OCI-LY7 (cell line): ENCODE measurements around the gene MAGEA8. TPM values are rescaled to one million over a fixed set of nuclear protein-coding genes. Genes with fewer than 3 reads are reported as not detected.

Source experiments
- BruUV-seq: library from RNA; stranded (reverse); fragments of 400-500 nt; replicated peaks from 2 replicates; lab custom pipeline; 2021; lab: Mats Ljungman, UMichigan
- CTCF ChIA-PET: fragments of 300-600 bp; sonication (Branson Sonifier 250); formaldehyde crosslinking; loops from one replicate; lab custom pipeline; 2022; ENCODE audit warnings: antibody characterized with exemption; ENCODE audit not compliant: unreplicated experiment; lab: Charles Lee
- POLR2A ChIA-PET: fragments of 300-600 bp; sonication (Branson Sonifier 250); formaldehyde crosslinking; loops from one replicate; lab custom pipeline; 2022; ENCODE audit warnings: antibody characterized with exemption; lab: Charles Lee
- DNase-seq: peaks from one replicate; pipeline ENCODE4 v3.0.0-alpha.2; 2015; ENCODE audit warnings: low spot score
- H2AFZ ChIP-seq: fragments of 200-600 bp; sonication (generic), shearing (Covaris generic); 2 replicates; pipeline ENCODE4 v1.6.1; 2014; ENCODE audit warnings: mild to moderate bottlenecking, antibody characterized with exemption, low read length, moderate library complexity
- H3K27ac ChIP-seq: fragments of 200-600 bp; sonication (generic); 2 replicates; pipeline ENCODE4 v1.5.1; 2014; ENCODE audit warnings: mixed run types, low read depth, mild to moderate bottlenecking, moderate library complexity, low read length, inconsistent platforms; ENCODE audit not compliant: poor library complexity, severe bottlenecking
- H3K36me3 ChIP-seq: fragments of 200-600 bp; sonication (generic); 2 replicates; pipeline ENCODE4 v1.6.1; 2014; ENCODE audit warnings: mild to moderate bottlenecking, antibody characterized with exemption, low read length, moderate library complexity, mixed read lengths; ENCODE audit not compliant: insufficient read depth
- H3K4me1 ChIP-seq: fragments of 200-600 bp; sonication (generic); 2 replicates; pipeline ENCODE4 v1.5.1; 2014; ENCODE audit warnings: mild to moderate bottlenecking, low read length; ENCODE audit not compliant: insufficient read depth, poor library complexity, severe bottlenecking
- H3K4me2 ChIP-seq: fragments of 200-600 bp; sonication (generic); 2 replicates; pipeline ENCODE4 v1.6.1; 2014; ENCODE audit warnings: mild to moderate bottlenecking, low read length
- H3K4me3 ChIP-seq: fragments of 200-600 bp; sonication (generic); 2 replicates; pipeline ENCODE4 v1.5.1; 2014; ENCODE audit warnings: mild to moderate bottlenecking, low read depth, low read length; ENCODE audit not compliant: poor library complexity, severe bottlenecking
- H3K79me2 ChIP-seq: fragments of 200-600 bp; sonication (generic); 2 replicates; pipeline ENCODE4 v1.6.1; 2016; ENCODE audit warnings: low read depth, mild to moderate bottlenecking, low read length, moderate library complexity, mixed read lengths; ENCODE audit not compliant: insufficient read depth
- H3K9me2 ChIP-seq: fragments of 200-600 bp; sonication (generic); 2 replicates; pipeline ENCODE4 v1.6.1; 2016; ENCODE audit warnings: mild to moderate bottlenecking, low read length, mixed read lengths; ENCODE audit not compliant: insufficient read depth
- H3K9me3 ChIP-seq: fragments of 200-600 bp; sonication (generic); 2 replicates; pipeline ENCODE4 v1.6.1; 2014; ENCODE audit warnings: mild to moderate bottlenecking, mixed run types, low read length, mixed read lengths
- H4K20me1 ChIP-seq: fragments of 200-600 bp; sonication (generic); 2 replicates; pipeline ENCODE4 v1.6.1; 2014; ENCODE audit warnings: mild to moderate bottlenecking, antibody characterized with exemption, low read length, moderate library complexity, mixed read lengths; ENCODE audit not compliant: insufficient read depth
- EZH2phosphoT487 ChIP-seq: fragments of 200-600 bp; sonication (generic); IDR thresholded peaks from 2 replicates; pipeline ENCODE4 v1.6.1; 2018; ENCODE audit warnings: low read depth, borderline replicate concordance, mild to moderate bottlenecking, mixed run types, antibody characterized with exemption, low read length, moderate library complexity, mixed read lengths
- intact Hi-C: fragments of 100-400 bp; cut with micrococcal nuclease; formaldehyde crosslinking; loops from one replicate; pipeline ENCODE4 v1.10.0; 2022; ENCODE audit not compliant: unreplicated experiment
- total RNA-seq, 2 experiments: library from RNA; depleted of rRNA in 1 of 2; stranded (reverse); fragments of >200 nt in 1 of 2; shearing (Covaris generic) in 1 of 2; gene quantifications; 2 replicates each; pipeline ENCODE4 v1.2.3, GENCODE V29; 2014 to 2022
- TF ChIP-seq, protein P1 (sequence below): fragments of 200-600 bp; sonication (generic); conservative IDR thresholded peaks from 2 replicates; pipeline ENCODE4 v1.5.1; 2014; ENCODE audit warnings: mild to moderate bottlenecking, antibody characterized with exemption, low read length, moderate library complexity, mixed read lengths

The MAGEA8 gene
- total RNA-seq, 2 experiments from 2014 or later, result not detected

DNA sequence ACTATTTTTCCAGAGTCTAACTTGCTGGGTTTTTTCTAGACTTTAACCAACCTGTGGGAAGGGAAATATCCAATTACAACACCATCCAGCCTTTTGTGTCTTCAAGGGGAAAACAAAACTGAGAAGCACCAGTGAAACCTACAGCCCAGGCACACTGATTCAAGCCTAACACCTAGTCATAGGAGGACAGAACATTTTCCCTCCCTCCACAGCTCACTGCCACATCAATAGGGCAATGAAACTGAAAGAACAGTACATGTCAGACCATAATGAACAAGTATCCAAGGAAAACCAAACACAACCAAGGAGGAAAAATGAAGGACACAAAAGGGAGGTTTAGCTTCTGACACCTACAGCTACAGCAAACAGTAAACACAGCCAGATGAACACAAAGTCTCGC is 17.6 kb downstream of the MAGEA8 start:
- Histone ChIP-seq H3K4me3 (no peak overlapping the region), H3K4me2 (no peak overlapping the region), H3K4me1 (no peaks in the 10 kb centered on the region), H4K20me1 (no peaks in the 10 kb centered on the region), H3K9me3 (no peaks in the 10 kb centered on the region), H3K36me3 (no peaks in the 10 kb centered on the region), H3K9me2 (no peaks in the 10 kb centered on the region), H2AFZ (no peak overlapping the region), H3K79me2 (no peaks in the 10 kb centered on the region), H3K27ac (no peak overlapping the region)
- intact Hi-C loops, result no loop called here
- DNase-seq, result no peak
- CTCF ChIA-PET, result no interaction called here
- POLR2A ChIA-PET, result interaction anchor here (0.7 kb wide), 1 partner anchor 135 kb away, joined by 4 read pairs; no protein-coding TSS in a partner anchor
- BruUV-seq, result no TSS peak
- no peak for TF ChIP-seq EZH2phosphoT487
- TF ChIP-seq, protein P1, sequence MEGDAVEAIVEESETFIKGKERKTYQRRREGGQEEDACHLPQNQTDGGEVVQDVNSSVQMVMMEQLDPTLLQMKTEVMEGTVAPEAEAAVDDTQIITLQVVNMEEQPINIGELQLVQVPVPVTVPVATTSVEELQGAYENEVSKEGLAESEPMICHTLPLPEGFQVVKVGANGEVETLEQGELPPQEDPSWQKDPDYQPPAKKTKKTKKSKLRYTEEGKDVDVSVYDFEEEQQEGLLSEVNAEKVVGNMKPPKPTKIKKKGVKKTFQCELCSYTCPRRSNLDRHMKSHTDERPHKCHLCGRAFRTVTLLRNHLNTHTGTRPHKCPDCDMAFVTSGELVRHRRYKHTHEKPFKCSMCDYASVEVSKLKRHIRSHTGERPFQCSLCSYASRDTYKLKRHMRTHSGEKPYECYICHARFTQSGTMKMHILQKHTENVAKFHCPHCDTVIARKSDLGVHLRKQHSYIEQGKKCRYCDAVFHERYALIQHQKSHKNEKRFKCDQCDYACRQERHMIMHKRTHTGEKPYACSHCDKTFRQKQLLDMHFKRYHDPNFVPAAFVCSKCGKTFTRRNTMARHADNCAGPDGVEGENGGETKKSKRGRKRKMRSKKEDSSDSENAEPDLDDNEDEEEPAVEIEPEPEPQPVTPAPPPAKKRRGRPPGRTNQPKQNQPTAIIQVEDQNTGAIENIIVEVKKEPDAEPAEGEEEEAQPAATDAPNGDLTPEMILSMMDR, result no peak

DNA sequence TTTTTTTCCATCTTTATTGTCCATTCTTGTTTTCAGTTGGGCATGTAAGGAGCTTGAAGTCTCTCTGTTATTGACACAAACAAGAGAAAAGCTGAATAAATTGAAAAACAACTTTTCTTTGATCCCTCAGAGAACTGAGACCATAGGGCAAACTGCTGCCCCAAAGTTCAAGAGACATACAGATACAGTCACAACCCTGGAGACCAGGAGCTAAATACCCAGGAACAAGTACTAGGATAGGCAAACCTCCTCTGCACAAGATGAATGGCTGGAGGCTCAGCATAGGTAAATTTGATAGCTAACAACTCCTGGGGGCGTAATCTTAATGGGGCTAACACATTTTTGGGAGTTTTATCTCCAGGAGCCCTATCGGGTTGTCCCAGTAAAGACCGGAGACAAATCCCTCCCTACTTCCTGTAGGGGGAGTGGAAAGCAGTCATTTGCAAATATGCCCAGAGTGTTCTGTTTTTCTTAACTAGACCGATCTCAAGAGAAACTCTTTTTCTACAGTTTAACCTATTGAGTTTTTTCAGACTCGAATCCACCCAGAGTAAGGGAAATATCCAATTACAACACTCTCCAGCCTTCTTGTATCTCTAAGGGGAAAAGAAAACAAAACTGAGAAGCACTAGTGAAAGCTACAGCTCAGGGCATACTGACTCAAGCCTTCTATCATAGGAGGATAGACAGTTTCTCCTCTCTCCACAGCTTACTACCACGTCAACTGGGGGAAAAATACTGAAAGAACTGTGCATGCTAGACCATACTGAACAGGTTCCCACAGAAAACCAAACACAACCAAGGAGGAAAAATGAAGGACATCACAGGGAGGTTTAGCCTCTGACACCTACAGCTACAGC is 23.1 kb downstream of the MAGEA8 start:
- TF ChIP-seq, protein P1, result no peak
- no peak for TF ChIP-seq EZH2phosphoT487

DNA sequence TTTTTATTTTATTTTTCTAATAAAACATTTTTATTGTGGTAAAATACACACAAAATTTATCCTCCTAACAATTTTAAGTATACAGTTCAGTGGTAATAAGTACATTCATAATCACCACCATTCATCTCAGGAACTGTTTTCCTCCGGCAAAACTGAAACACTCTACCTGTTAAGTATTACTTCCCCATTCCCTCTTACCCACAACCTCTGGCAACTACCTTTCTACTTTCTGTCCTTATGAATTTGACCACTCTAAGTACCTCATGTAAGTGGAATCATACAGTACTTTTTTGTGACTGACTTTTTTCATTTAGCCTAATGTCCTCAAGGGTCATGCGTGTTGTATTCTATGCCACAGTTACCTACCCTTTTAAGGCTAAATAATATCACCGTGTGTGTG is 27.3 kb downstream of the MAGEA8 start:
- no peak overlapping the region for H3K4me2 ChIP-seq
- no peak overlapping the region for H3K27ac ChIP-seq
- no peak overlapping the region for H2AFZ ChIP-seq
- ChIA-PET POLR2A (no interaction called here), CTCF (no interaction called here)
- DNase-seq, result no peak
- no peaks in the 10 kb centered on the region for H3K36me3 ChIP-seq
- BruUV-seq, result no TSS peak
- H3K9me3 ChIP-seq, result no peaks in the 10 kb centered on the region
- H3K4me3 ChIP-seq, result no peak overlapping the region
- H3K9me2 ChIP-seq, result no peaks in the 10 kb centered on the region
- no peaks in the 10 kb centered on the region for H4K20me1 ChIP-seq
- intact Hi-C loops, result no loop called here
- TF ChIP-seq EZH2phosphoT487, result no peak
- TF ChIP-seq, protein P1, result no peak
- H3K4me1 ChIP-seq, result no peaks in the 10 kb centered on the region
- no peaks in the 10 kb centered on the region for H3K79me2 ChIP-seq

More for the DNA sequence above, 23.1 kb downstream of the MAGEA8 start:
- Histone ChIP-seq H3K4me1 (no peaks in the 10 kb centered on the region), H3K4me2 (no peak overlapping the region), H2AFZ (no peak overlapping the region), H3K36me3 (no peaks in the 10 kb centered on the region), H3K9me3 (no peaks in the 10 kb centered on the region), H3K9me2 (no peaks in the 10 kb centered on the region), H3K79me2 (no peaks in the 10 kb centered on the region), H3K27ac (no peak overlapping the region), H4K20me1 (no peaks in the 10 kb centered on the region), H3K4me3 (no peak overlapping the region)
- POLR2A ChIA-PET, result interaction anchor here (0.6 kb wide), 1 partner anchor 1125 kb away, joined by 3 read pairs; no protein-coding TSS in a partner anchor
- BruUV-seq, result no TSS peak
- CTCF ChIA-PET, result no interaction called here
- intact Hi-C loops, result no loop called here
- DNase-seq, result no peak
